Activated CD4-positive, alpha-beta T cell treated with anti-CD3 and anti-CD28 coated beads, Interleukin-2, amount 50 U/mL, for 24 hours (primary cell): ENCODE measurements around the gene IRX3.
"Not testable (repeated sequence)": the region's sequence is repeated elsewhere in the genome, so short reads cannot be mapped to it uniquely, and the experiment has no call there.

Experiments
- DNase-seq, 2 donors: peaks; one replicate each; pipeline ENCODE4 v3.0.0-alpha.2; 2020; ENCODE audit warnings: low read depth in 1 of 2, low spot score in 1 of 2

Gene IRX3

GRCh38 chr16:54277845-54278703, 8.5 kb downstream of the IRX3 start:
- DNase-seq: no peak

GRCh38 chr16:54275956-54276355, 10.6 kb downstream of the IRX3 start:
- DNase-seq: no peak

- DNase-seq: no peak
These were observed 13.0 kb downstream of the IRX3 start for GRCh38 chr16:54273566-54273965.

- DNase-seq: no peak
These were observed 15.9 kb downstream of the IRX3 start for GRCh38 chr16:54270711-54271110.

- DNase-seq: no peak
These were observed 17.1 kb downstream of the IRX3 start for GRCh38 chr16:54269461-54269860.

GRCh38 chr16:54268766-54269165, 17.8 kb downstream of the IRX3 start:
- no peak for DNase-seq

- no peak for DNase-seq
These were observed 18.2 kb downstream of the IRX3 start for GRCh38 chr16:54268340-54268739.

- no peak for DNase-seq
These were observed 20.1 kb downstream of the IRX3 start for GRCh38 chr16:54266363-54266955.

- no peak for DNase-seq
These were observed 20.9 kb downstream of the IRX3 start for GRCh38 chr16:54265575-54266107.

GRCh38 chr16:54253118-54253517, 33.5 kb downstream of the IRX3 start:
- DNase-seq: no peak

- no peak for DNase-seq
These were observed 37.5 kb downstream of the IRX3 start for GRCh38 chr16:54248863-54249710.

- not testable (repeated sequence) for DNase-seq
These were observed 38.9 kb downstream of the IRX3 start for GRCh38 chr16:54247705-54248104.

- DNase-seq: no peak
These were observed 40.1 kb downstream of the IRX3 start for GRCh38 chr16:54246454-54246821.

- no peak for DNase-seq
These were observed 40.7 kb downstream of the IRX3 start for GRCh38 chr16:54245788-54246453.

GRCh38 chr16:54244061-54244886, 42.3 kb downstream of the IRX3 start:
- DNase-seq: no peak

- no peak for DNase-seq
These were observed 43.4 kb downstream of the IRX3 start for GRCh38 chr16:54243202-54243601.

GRCh38 chr16:54242199-54242598, 44.4 kb downstream of the IRX3 start:
- no peak for DNase-seq

- DNase-seq: no peak
These were observed 45.1 kb downstream of the IRX3 start for GRCh38 chr16:54241525-54241924.

GRCh38 chr16:54240271-54241129, 46.1 kb downstream of the IRX3 start:
- no peak for DNase-seq
